GM19452 (cell line): ENCODE data around the gene QARS1.

Source experiments
- ATAC-seq: cut with Tn5 transposase; IDR thresholded peaks from one replicate; pipeline ENCODE4 v1.9.1; 2021; ENCODE audit not compliant: unreplicated experiment

Gene QARS1

GRCh38 chr3:49054344-49054862, 50.2 kb downstream of the QARS1 start:
- ATAC-seq = no peak

DNA sequence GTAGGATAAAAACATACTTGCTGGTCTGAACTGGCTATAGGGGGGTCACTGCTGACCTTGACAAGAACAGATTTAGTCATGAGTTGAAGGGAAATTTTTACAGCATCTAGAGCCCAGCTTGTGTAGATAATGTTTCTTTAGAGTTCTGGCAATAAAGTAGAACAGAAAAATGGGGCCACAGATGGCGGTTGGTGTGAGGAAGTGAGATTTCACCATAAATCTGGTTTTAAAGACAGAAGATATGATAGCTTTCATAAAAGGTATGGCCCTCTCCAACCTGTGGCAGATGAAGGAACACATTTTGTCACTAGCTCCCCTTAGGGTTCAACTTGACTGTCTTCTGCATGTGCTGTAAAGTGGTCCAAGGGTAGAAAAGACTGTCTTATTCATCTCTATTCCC, 51.0 kb downstream of the QARS1 start:
- no peak for ATAC-seq
